Measurements from ENCODE around the gene KCNQ5.

Gene KCNQ5

DNA sequence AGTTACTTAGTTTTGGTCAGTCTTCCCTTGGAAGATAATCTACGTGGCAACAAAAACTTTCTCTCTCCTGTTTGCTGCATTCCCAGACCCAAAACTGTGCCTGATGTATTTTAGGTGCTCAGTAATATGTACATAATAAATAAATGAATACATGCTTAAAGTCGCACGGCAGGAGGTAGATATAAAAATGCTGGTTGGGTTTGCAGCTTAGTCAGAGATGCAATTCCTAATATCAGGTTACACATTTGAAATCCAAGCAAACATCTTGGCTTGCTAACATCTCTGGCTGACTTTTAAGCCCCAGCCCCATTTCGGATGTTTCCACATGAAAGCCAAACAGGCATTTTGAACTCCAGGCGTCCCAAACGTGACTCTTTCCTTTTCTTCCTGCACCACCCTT, 91.0 kb downstream of the KCNQ5 start:
- no peaks in the 10 kb centered on the region for H3K36me3 ChIP-seq (ENCODE audit: control insufficient read depth in 1 of 2, insufficient read depth in 2 of 2, low read length in 2 of 2)
- no peak overlapping the region for H4K12ac ChIP-seq (ENCODE audit: low read depth, low read length)
- no peak overlapping the region for H2BK5ac ChIP-seq (ENCODE audit: low read depth, low read length, poor library complexity)
- no peaks in the 10 kb centered on the region for H3K79me1 ChIP-seq (ENCODE audit: low read length)
- no peak overlapping the region for H3K27ac ChIP-seq (ENCODE audit: low read depth, low read length)
- H3K9me3 ChIP-seq (ENCODE audit: insufficient read depth, low read depth, low read length) = no peaks in the 10 kb centered on the region
- H3K4ac ChIP-seq (ENCODE audit: low read depth, low read length) = no peak overlapping the region
- WGBS (ENCODE audit: extremely low coverage, insufficient coverage, insufficient read length) = no CpG with 5 or more reads among the region's 6 CpGs
- H2AFZ ChIP-seq (ENCODE audit: insufficient read depth, low read length, poor library complexity) = no peak overlapping the region
- H3K23ac ChIP-seq (ENCODE audit: low read length) = no peak overlapping the region
- H3K4me1 ChIP-seq (ENCODE audit: control insufficient read depth in 1 of 2, insufficient read depth in 2 of 2, low read length in 2 of 2) = no peaks in the 10 kb centered on the region
- H3K9ac ChIP-seq (ENCODE audit: low read length) = no peak overlapping the region
- no peak overlapping the region for H4K8ac ChIP-seq (ENCODE audit: low read depth, low read length)
- H3K18ac ChIP-seq (ENCODE audit: low read length) = no peak overlapping the region
- H4K91ac ChIP-seq (ENCODE audit: low read depth, low read length) = no peak overlapping the region
- H3K4me3 ChIP-seq (ENCODE audit: low read depth, low read length) = no peak overlapping the region
- no peak overlapping the region for H2BK12ac ChIP-seq (ENCODE audit: low read length)
- no peak overlapping the region for H3K14ac ChIP-seq (ENCODE audit: low read length)
- H3K27me3 ChIP-seq (ENCODE audit: insufficient read depth, low read length) = no peaks in the 10 kb centered on the region
- no peak for DNase-seq
- no peak overlapping the region for H2AK5ac ChIP-seq (ENCODE audit: low read length)
- H3K79me2 ChIP-seq (ENCODE audit: control insufficient read depth, insufficient read depth, low read length, poor library complexity) = no peaks in the 10 kb centered on the region
- H2BK120ac ChIP-seq (ENCODE audit: insufficient read depth, low read length, poor library complexity) = no peak overlapping the region
- no peak overlapping the region for H3K4me2 ChIP-seq (ENCODE audit: low read length)

DNA sequence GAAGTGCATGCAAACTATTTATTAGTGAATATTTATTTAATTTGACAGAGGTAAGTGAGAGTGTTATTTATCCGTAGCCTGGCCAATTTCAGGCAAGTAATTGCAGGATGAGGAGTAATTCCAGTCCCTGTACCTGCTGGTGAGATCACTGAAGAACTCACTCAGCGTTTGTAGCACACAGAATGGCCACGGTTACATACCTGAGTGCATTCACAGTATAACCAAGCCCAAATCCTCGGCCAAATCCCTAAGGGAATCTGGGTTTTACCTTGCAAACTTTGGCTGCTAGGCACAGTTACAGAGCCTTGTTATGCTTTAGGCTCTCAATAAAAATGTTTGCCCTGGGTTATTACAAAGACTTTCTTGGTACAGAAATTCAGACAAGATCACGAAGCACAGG, 93.3 kb downstream of the KCNQ5 start:
- Histone ChIP-seq H3K79me1 (ENCODE audit: low read length) (no peaks in the 10 kb centered on the region), H3K4me3 (ENCODE audit: low read depth, low read length) (no peak overlapping the region), H3K79me2 (ENCODE audit: control insufficient read depth, insufficient read depth, low read length, poor library complexity) (no peaks in the 10 kb centered on the region), H3K23ac (ENCODE audit: low read length) (no peak overlapping the region), H3K18ac (ENCODE audit: low read length) (no peak overlapping the region), H4K91ac (ENCODE audit: low read depth, low read length) (no peak overlapping the region), H3K27ac (ENCODE audit: low read depth, low read length) (no peak overlapping the region), H4K12ac (ENCODE audit: low read depth, low read length) (no peak overlapping the region), H3K4ac (ENCODE audit: low read depth, low read length) (no peak overlapping the region), H3K4me2 (ENCODE audit: low read length) (no peak overlapping the region), H3K36me3 (ENCODE audit: control insufficient read depth in 1 of 2, insufficient read depth in 2 of 2, low read length in 2 of 2) (no peaks in the 10 kb centered on the region), H3K14ac (ENCODE audit: low read length) (no peak overlapping the region), H3K4me1 (ENCODE audit: control insufficient read depth in 1 of 2, insufficient read depth in 2 of 2, low read length in 2 of 2) (no peaks in the 10 kb centered on the region), H2BK12ac (ENCODE audit: low read length) (no peak overlapping the region), H2AFZ (ENCODE audit: insufficient read depth, low read length, poor library complexity) (no peak overlapping the region), H2AK5ac (ENCODE audit: low read length) (no peak overlapping the region), H2BK120ac (ENCODE audit: insufficient read depth, low read length, poor library complexity) (no peak overlapping the region), H3K27me3 (ENCODE audit: insufficient read depth, low read length) (no peaks in the 10 kb centered on the region), H2BK5ac (ENCODE audit: low read depth, low read length, poor library complexity) (no peak overlapping the region), H3K9me3 (ENCODE audit: insufficient read depth, low read depth, low read length) (no peaks in the 10 kb centered on the region), H3K9ac (ENCODE audit: low read length) (no peak overlapping the region), H4K8ac (ENCODE audit: low read depth, low read length) (no peak overlapping the region)
- no CpG with 5 or more reads among the region's 5 CpGs for WGBS (ENCODE audit: extremely low coverage, insufficient coverage, insufficient read length)
- DNase-seq = peak in 1 of 2 donors; percentile 3

DNA sequence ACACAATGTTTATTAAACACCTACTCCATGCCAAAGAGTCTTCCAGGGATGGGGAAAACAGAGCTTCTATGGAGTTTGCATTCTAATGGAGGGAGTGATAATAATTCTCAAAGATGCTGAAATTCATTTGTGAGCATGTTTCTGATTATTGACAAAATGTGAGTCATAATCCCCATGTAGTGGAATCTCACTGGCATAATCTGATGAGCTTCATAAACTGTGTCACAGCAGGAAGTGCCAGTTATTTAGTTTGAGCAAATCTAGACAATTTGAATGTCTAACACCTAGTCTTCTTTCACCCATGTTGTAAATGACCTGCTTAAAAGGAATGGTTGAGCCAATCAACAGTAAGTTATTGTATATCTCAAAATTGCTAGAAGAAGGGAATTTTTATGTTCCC, 95.1 kb downstream of the KCNQ5 start:
- Histone ChIP-seq H2BK12ac (ENCODE audit: low read length) (no peak overlapping the region), H3K14ac (ENCODE audit: low read length) (no peak overlapping the region), H3K4me1 (ENCODE audit: control insufficient read depth in 1 of 2, insufficient read depth in 2 of 2, low read length in 2 of 2) (no peaks in the 10 kb centered on the region), H2AFZ (ENCODE audit: insufficient read depth, low read length, poor library complexity) (no peak overlapping the region), H4K12ac (ENCODE audit: low read depth, low read length) (no peak overlapping the region), H2BK5ac (ENCODE audit: low read depth, low read length, poor library complexity) (no peak overlapping the region), H4K91ac (ENCODE audit: low read depth, low read length) (no peak overlapping the region), H3K4ac (ENCODE audit: low read depth, low read length) (no peak overlapping the region), H2BK120ac (ENCODE audit: insufficient read depth, low read length, poor library complexity) (no peak overlapping the region), H3K4me2 (ENCODE audit: low read length) (no peak overlapping the region), H3K79me1 (ENCODE audit: low read length) (no peaks in the 10 kb centered on the region), H3K27ac (ENCODE audit: low read depth, low read length) (no peak overlapping the region), H3K27me3 (ENCODE audit: insufficient read depth, low read length) (no peaks in the 10 kb centered on the region), H3K9me3 (ENCODE audit: insufficient read depth, low read depth, low read length) (no peaks in the 10 kb centered on the region), H3K79me2 (ENCODE audit: control insufficient read depth, insufficient read depth, low read length, poor library complexity) (no peaks in the 10 kb centered on the region), H2AK5ac (ENCODE audit: low read length) (no peak overlapping the region), H3K36me3 (ENCODE audit: control insufficient read depth in 1 of 2, insufficient read depth in 2 of 2, low read length in 2 of 2) (no peaks in the 10 kb centered on the region), H4K8ac (ENCODE audit: low read depth, low read length) (no peak overlapping the region), H3K18ac (ENCODE audit: low read length) (no peak overlapping the region), H3K23ac (ENCODE audit: low read length) (no peak overlapping the region), H3K4me3 (ENCODE audit: low read depth, low read length) (no peak overlapping the region), H3K9ac (ENCODE audit: low read length) (no peak overlapping the region)
- DNase-seq = no peak

DNA sequence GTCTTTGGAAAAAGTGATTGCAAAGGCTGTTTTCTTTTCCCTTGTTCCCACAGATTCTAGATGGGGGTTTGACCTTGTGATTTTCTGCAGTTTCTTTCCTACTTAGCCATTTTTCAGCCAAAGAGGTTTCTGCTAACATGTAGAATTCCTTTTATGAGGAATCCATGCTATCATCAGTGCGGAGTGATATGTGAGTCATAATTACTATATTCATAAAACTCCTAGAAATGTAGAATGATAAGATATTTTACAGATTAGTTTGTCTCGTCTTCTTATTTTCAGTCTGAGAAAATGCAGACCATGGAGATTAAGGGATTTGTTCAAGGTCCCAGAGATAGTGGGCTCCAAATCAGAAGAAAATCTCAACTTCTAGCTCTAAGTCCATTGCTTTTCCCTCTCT, 98.6 kb downstream of the KCNQ5 start:
- Histone ChIP-seq H2BK120ac (ENCODE audit: insufficient read depth, low read length, poor library complexity) (no peak overlapping the region), H2BK12ac (ENCODE audit: low read length) (no peak overlapping the region), H4K8ac (ENCODE audit: low read depth, low read length) (no peak overlapping the region), H3K23ac (ENCODE audit: low read length) (no peak overlapping the region), H3K4me2 (ENCODE audit: low read length) (no peak overlapping the region), H2AK5ac (ENCODE audit: low read length) (no peak overlapping the region), H3K79me1 (ENCODE audit: low read length) (no peaks in the 10 kb centered on the region), H3K27me3 (ENCODE audit: insufficient read depth, low read length) (no peaks in the 10 kb centered on the region), H3K9ac (ENCODE audit: low read length) (no peak overlapping the region), H3K27ac (ENCODE audit: low read depth, low read length) (no peak overlapping the region), H2AFZ (ENCODE audit: insufficient read depth, low read length, poor library complexity) (no peak overlapping the region), H3K9me3 (ENCODE audit: insufficient read depth, low read depth, low read length) (no peaks in the 10 kb centered on the region), H3K18ac (ENCODE audit: low read length) (no peak overlapping the region), H3K4me3 (ENCODE audit: low read depth, low read length) (no peak overlapping the region), H4K91ac (ENCODE audit: low read depth, low read length) (no peak overlapping the region), H3K4ac (ENCODE audit: low read depth, low read length) (no peak overlapping the region), H3K79me2 (ENCODE audit: control insufficient read depth, insufficient read depth, low read length, poor library complexity) (no peaks in the 10 kb centered on the region), H3K4me1 (ENCODE audit: control insufficient read depth in 1 of 2, insufficient read depth in 2 of 2, low read length in 2 of 2) (no peaks in the 10 kb centered on the region), H3K14ac (ENCODE audit: low read length) (no peak overlapping the region), H3K36me3 (ENCODE audit: control insufficient read depth in 1 of 2, insufficient read depth in 2 of 2, low read length in 2 of 2) (no peaks in the 10 kb centered on the region), H2BK5ac (ENCODE audit: low read depth, low read length, poor library complexity) (no peak overlapping the region), H4K12ac (ENCODE audit: low read depth, low read length) (no peak overlapping the region)
- peak in 1 of 2 donors; percentile 72 for DNase-seq
- WGBS (ENCODE audit: extremely low coverage, insufficient coverage, insufficient read length) = no CpG with 5 or more reads among the region's 2 CpGs

DNA sequence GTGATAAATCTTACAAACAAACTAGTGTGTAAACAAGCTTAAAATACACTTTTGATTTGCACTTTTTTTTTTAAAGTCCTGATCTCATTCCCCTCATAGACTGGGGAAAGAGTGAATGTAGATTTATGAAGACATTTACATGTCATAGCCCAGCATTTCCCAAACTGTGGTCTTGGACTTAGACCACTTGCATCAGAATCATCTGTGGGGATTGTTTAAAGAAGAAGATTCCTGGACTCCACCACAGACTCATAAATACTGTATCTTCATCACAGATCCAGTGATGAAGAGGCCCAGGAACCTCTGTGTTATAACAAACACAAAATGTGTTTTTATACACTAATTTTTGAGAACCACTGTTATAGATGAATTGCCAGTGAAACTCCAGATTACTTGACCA, 99.5 kb downstream of the KCNQ5 start:
- Histone ChIP-seq H3K27me3 (ENCODE audit: insufficient read depth, low read length) (no peaks in the 10 kb centered on the region), H4K8ac (ENCODE audit: low read depth, low read length) (no peak overlapping the region)

More for the DNA sequence above, 99.5 kb downstream of the KCNQ5 start:
- Histone ChIP-seq H3K14ac (ENCODE audit: low read length) (no peak overlapping the region), H3K36me3 (ENCODE audit: control insufficient read depth in 1 of 2, insufficient read depth in 2 of 2, low read length in 2 of 2) (no peaks in the 10 kb centered on the region), H2BK120ac (ENCODE audit: insufficient read depth, low read length, poor library complexity) (no peak overlapping the region), H4K91ac (ENCODE audit: low read depth, low read length) (no peak overlapping the region), H3K27ac (ENCODE audit: low read depth, low read length) (no peak overlapping the region), H2AK5ac (ENCODE audit: low read length) (no peak overlapping the region), H3K9ac (ENCODE audit: low read length) (no peak overlapping the region), H3K79me2 (ENCODE audit: control insufficient read depth, insufficient read depth, low read length, poor library complexity) (no peaks in the 10 kb centered on the region), H3K4ac (ENCODE audit: low read depth, low read length) (no peak overlapping the region), H3K18ac (ENCODE audit: low read length) (no peak overlapping the region), H3K4me3 (ENCODE audit: low read depth, low read length) (no peak overlapping the region), H3K23ac (ENCODE audit: low read length) (no peak overlapping the region), H2BK5ac (ENCODE audit: low read depth, low read length, poor library complexity) (no peak overlapping the region), H3K4me1 (ENCODE audit: control insufficient read depth in 1 of 2, insufficient read depth in 2 of 2, low read length in 2 of 2) (no peaks in the 10 kb centered on the region), H3K9me3 (ENCODE audit: insufficient read depth, low read depth, low read length) (no peaks in the 10 kb centered on the region), H4K12ac (ENCODE audit: low read depth, low read length) (no peak overlapping the region), H3K4me2 (ENCODE audit: low read length) (no peak overlapping the region), H2BK12ac (ENCODE audit: low read length) (no peak overlapping the region), H2AFZ (ENCODE audit: insufficient read depth, low read length, poor library complexity) (no peak overlapping the region), H3K79me1 (ENCODE audit: low read length) (no peaks in the 10 kb centered on the region)
- no peak for DNase-seq
